IPS-18c (cell line): ENCODE results near the gene F12.
"Not testable (repeated sequence)": the region's sequence is repeated elsewhere in the genome, so short reads cannot be mapped to it uniquely, and the experiment has no call there.

Source experiments
- H3K4me3 ChIP-seq: 2 replicates; pipeline ENCODE4 v1.7.0; 2013; ENCODE audit warnings: low read depth, mild to moderate bottlenecking, low read length, moderate library complexity; ENCODE audit not compliant: insufficient read depth
- H3K9me3 ChIP-seq: one replicate; pipeline ENCODE4 v1.6.1; 2013; ENCODE audit warnings: mild to moderate bottlenecking, low read length, moderate library complexity; ENCODE audit not compliant: control insufficient read depth, insufficient read depth

Gene F12

DNA sequence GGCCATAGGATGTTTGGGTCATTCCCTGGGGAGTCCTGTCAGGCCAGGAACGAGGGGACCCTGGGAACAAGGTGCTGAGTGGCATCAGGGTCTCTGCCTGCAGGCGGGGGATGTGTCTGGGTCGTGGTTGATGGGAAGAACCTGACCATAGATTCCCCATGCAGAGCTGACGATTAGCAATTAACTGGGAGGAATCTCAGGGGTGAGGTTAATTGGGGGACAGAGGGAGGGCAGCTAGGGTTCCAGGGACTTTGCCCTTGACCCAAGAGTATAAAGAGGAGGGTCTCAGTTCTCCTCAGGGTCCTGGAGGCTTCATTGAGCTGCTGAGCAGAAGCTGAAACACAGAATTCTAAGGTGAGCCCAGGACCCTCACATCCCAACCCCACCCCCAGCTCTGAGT, 25.2 kb downstream of the F12 start, which contains the start of gene SLC34A1:
SLC34A1 (plus strand) TSS at position 301 of the 400 bp plus-strand sequence. CDS start 1,308 bp downstream, outside the sequence.
- Histone ChIP-seq H3K9me3 (no peaks in the 10 kb centered on the region), H3K4me3 (no peak within 1 kb of the TSS)

DNA sequence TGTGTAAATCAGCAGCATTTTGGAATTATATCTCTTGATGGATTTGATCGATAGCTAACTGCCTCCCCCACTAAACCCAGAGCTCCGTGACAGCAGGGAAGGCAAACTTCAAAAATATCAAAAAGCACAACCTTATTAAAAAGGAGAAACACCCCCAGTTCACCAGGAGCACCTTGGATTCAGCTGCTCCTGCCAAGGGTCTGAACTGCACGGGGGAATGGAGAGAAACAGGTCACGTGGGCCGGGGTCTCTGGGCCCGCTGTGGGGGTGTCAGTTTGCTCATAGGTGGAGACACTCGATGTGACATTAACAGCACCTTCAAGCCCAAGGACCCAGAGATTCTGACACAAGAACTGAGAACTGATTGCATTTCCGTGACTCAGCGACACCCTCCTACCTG, 26.2 kb downstream of the F12 start:
- Histone ChIP-seq H3K9me3 (no peaks in the 10 kb centered on the region), H3K4me3 (no peak overlapping the region)

DNA sequence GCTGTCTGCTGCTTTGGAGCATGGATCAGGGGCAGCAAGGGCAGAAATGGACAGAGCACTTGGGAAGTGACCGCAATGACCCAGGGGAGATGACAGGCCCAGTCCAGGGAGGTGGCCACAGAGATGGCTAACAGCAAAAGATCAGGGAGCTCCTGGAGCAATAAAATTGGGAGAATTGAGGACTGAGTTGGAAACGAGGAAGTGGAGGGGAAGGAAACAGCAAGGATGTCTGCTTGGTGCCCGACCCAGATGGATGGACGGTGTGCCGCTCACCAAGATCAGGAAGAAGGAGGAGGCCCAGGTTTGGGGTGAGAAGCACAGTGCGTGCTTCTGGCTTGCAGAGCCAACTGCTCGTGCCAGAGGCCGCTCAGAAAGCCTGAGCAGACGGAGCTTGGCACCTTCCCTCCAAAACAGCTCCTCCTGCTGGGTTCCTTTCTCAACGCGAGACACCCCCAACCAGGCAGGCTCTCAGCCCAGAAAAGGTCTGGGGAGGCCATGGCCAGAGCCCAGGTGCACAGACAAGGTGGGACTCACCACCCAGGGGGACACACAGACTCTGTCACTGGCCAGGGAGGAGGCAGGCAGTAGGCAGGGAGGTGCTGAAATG, 26.8 kb downstream of the F12 start:
- H3K4me3 ChIP-seq = no peak overlapping the region
- no peaks in the 10 kb centered on the region for H3K9me3 ChIP-seq

DNA sequence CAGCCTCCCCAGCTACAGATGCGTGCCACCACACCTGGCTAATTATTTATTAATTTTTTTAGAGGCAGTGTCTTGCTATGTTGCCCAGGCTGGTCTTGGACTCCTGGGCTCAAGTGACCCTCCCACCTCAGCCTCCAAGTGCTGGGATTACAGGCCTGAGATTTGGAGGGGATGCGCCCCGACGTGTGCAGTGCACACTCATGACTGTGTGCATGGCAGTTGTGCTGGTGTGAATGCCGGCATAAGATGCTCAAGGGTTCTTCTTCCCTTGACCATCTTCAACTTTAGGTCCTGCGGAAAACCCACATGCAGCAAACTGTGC, 28.6 kb downstream of the F12 start:
- Histone ChIP-seq H3K4me3 (no peak overlapping the region), H3K9me3 (no peaks in the 10 kb centered on the region)

DNA sequence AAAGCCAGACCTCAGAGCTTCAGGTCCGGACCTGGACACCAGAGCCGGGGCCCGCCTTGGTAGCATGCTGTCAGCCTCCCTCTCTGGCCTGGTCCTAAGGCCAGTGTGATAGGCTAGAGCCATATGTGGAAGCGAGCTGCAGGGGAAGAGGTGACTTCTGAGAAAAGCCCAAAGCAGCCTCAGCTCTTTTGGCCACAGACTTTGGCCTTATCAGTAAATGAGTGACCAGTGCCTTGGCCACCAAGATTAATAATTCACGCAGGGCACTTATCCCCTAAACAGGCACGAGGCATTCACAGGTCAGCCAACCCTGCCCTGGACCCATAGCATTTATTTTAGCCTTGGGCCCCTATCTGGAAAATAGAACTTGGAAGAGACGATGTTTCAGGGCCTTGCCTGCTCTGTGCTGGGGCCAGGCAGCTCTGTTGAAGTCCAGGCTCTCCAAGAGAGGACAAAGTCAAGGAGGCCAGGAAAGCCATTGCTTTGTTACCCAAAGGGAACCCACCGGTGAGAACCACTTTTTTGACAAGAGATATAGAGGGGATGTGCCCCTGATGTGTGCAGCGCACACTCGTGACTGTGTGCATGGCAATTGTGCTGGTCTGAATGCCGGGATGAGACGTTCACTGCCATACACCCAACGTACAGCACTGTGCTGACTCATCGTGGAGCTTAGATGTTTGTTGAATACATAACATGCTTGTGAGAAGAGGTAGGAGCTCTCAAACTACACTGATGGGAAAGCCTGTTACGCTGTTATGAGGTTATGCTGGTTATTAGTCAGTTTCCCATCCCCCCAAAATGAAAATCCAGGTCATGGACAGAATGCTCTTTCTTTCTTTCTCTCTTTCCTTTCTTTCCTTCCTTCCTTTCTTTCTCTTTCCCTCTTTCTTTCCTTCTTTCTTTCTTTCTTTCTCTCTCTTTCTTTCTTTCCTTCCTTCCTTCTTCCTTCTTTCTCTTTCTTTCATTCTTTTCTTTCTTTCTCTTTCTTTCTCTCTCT, 30.2 kb downstream of the F12 start:
- H3K9me3 ChIP-seq = no peaks in the 10 kb centered on the region
- no peak overlapping the region for H3K4me3 ChIP-seq

DNA sequence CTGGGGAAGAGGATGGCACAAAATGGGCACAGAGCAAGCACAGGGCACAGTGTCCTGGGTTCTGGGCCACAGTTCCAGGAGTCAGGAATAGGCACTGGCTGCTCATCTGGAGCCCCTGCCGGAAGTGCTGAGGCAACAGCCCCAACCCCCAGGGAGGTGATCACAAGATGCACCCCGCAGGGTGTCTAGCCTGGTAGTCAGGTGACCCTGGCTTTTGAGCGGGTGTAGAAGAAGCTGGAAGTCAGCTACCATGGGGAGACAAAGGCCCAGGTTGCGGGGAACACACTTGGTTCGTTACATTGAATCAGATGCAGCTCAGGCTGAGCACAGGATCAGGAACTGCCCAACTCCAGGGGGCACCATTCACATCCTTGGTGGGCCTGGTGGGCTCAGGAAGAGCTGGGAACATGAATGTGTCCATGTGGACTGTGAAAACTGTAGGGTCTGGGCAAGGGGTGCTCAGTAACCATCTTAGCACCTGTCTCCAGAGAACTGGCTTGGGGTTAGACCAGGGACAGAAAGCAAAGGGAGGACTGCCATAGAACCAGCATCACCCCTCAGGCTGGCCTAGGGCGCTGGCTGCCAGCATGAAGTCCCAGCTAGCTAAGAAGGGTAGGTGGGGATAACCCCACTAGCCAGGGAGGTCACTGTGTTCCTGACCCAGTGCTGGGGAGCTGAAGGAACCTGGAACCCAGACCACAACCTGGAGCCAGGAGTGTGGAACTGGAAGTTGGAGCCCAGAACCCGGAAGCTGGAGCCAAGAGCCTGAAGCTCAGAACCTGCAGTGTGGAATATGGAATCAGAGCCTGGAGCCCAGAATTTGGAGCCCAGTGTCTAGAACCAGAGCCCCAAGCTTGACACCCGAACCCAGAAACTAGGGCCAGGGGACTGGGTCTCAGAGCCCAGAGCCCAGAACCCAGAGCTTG, 31.2 kb downstream of the F12 start:
- Histone ChIP-seq H3K9me3 (no peaks in the 10 kb centered on the region), H3K4me3 (no peak overlapping the region; the same call in 1 of the 2 replicates)

DNA sequence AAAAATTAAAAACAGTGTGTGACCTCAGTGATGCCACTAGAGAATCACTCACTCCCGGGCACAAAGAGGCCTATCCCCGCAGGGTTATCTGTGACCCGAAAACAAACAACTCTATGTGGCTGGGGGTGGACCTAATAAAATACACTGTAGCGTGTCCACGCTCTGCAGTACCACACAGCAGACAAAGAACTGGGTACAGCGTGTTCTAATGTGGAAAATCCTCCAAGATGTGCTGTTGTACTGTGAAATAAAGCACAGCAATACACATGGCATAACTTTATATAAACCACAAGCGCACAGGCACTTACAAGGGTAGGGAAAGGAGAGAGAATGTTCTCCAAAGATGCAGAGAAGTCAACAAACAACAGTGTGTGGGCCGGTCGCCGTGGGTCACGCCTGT, 33.3 kb downstream of the F12 start:
- H3K9me3 ChIP-seq = no peaks in the 10 kb centered on the region
- H3K4me3 ChIP-seq = no peak overlapping the region

DNA sequence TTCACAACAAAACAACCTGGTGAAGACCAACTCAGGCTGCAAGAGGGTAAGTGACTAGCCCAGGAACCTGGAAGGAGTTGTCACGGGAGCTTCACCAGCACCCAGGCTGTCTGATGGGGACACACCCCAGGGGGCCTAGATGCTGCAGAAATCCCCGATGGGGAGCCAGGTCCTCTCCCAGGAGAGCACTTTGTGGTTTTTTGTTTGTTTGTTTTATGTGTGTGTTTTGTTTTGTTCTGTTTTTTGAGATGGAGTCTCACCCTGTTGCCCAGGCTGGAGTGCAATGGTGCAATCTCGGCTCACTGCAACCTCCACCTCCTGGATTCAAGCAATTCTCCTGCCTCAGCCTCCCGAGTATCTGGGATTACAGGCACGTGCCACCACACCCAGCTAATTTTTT, 33.8 kb downstream of the F12 start:
- H3K4me3 ChIP-seq, H3K9me3 ChIP-seq: not testable (repeated sequence)

DNA sequence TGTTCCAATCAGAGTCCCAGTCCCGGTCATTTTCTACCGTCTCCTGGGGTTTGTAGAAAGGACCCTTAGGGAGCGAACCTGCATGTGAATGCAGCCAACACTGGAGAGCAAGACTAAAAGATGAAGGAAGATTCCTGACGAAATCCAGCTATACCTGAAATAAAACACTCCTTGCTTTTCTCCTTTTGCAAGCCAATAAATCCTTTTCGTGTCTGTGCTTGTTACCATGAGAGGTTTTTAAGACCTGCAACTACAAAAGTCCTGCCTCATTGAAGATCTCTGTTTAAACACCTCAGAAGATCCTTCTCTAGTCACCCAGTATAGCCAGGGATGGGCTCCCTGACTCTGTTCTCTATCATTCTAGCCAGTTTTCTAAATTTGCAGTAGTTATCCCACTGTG, 35.2 kb downstream of the F12 start:
- Histone ChIP-seq H3K4me3 (no peak overlapping the region), H3K9me3 (no peaks in the 10 kb centered on the region)

DNA sequence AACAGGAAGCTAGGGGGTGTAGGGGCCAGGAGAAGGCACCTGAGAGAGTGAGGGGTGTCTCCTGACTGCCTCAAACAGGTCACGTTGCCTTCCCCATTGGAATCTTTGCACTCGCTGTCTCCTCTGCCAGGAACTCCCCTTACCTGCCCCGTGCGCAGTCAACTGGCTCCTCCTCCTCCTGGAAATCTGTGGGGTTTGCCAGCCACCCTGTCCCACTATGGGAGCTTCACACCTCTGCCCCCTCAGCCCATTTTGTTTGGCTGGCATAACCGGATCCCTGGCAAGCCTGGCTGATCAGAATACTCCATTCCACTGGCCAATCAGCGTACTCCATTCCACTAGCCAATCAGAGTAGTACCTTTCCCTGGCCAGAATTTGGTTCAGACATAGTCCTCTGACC, 35.6 kb downstream of the F12 start:
- Histone ChIP-seq H3K4me3 (no peak overlapping the region), H3K9me3 (no peaks in the 10 kb centered on the region)

DNA sequence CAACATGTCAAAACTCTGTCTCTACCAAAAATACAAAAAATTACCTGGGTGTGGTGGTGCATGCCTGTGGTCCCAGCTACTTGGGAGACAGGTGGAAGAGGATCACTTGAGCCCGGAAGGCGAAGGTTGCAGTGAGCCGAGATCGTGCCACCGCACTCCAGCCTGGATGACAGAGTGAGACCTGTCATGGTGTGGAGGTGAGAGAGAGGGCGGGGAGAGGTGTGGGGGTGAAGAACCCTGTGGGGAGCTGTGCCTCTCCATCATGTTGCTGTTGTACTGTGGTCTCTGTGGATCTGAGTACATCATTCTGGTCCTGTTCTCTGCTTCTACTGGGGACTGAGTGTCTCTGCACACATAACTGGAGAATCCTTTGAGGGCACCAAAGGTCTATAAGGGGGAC, 36.5 kb downstream of the F12 start:
- Histone ChIP-seq H3K9me3 (no peaks in the 10 kb centered on the region), H3K4me3 (no peak overlapping the region)

DNA sequence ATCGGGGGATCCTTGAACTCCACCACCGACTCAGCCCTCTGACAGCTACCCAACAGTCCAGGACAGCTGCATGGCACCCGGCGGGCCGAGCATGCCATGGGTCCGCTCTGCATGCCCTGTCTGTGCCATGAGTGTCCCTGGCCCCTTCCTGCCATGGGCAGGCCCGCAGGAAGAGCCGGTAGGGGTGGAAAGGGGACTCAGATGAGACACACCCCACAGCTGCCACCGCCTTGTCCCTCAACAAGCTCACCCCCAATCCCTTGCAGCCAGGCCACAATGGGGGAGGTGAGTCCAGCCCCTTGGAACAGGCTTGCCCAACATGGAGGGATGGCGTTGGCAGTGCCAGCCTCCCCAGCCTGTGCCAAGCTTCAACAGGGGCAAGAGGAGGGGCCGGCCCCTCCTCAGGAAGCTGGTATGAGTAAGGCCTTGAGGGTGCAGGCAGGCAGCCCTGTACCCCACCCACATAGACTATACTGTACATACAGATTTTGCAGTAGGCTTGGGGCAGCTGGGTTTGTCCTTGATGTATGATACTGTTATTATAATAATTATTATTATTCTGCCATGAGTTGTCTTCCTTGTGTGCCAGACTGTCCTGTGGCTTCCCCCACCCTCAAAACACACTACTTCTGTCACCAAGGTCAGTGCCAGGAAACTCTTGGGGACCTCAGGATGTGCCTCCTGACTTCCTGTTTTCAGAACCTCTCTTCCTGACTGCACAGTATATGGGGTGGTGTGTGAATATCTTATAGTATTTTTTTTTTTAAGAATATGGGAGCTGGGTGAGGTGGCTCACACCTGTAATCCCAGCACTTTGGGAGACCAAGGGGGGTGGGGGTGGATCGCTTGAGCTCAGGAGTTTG, 37.1 kb downstream of the F12 start:
- Histone ChIP-seq H3K9me3 (no peaks in the 10 kb centered on the region), H3K4me3 (no peak overlapping the region)

DNA sequence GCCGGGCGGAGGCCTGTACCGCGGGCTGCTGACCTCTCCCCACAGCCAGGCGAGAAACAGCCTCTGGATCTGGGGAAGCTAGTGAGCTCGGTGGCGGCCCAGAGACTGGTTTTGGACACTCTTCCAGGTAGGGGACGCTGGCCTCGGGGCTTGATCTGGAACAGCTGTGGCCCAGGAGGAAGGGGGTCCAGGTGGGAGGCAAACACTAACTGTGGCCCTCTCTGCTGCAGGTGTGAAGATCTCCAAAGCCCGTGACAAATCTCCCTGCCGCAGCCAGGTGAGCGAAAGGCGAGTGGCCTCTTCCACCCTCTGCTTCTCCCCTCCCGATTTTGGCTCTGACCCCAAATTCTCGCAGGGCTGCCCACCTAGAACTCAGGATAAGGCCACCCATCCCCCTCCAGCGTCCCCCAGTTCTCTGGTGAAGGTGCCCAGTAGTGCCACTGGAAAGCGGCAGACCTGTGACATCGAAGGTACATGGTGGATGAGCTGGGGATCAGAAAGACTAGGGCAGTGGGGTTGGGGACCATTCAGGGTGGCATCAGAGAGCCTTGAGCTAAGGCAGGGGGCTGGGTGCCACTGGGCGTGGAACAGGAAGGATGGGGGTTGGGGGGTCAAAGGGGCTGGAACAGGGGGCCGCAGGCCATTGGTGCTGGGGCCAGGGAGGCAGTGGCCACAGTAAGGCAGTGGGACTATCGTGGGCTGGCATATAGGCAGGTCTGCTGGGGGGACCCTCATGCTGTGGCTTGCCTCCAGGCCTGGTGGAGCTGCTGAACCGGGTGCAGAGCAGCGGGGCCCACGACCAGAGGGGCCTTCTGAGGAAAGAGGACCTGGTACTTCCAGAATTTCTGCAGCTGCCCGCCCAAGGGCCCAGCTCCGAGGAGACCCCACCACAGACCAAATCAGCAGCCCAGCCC, 38.0 kb downstream of the F12 start:
- H3K4me3 ChIP-seq = peak overlapping the region; percentile 38; the same call in 1 of the 2 replicates
- H3K9me3 ChIP-seq = no peaks in the 10 kb centered on the region

DNA sequence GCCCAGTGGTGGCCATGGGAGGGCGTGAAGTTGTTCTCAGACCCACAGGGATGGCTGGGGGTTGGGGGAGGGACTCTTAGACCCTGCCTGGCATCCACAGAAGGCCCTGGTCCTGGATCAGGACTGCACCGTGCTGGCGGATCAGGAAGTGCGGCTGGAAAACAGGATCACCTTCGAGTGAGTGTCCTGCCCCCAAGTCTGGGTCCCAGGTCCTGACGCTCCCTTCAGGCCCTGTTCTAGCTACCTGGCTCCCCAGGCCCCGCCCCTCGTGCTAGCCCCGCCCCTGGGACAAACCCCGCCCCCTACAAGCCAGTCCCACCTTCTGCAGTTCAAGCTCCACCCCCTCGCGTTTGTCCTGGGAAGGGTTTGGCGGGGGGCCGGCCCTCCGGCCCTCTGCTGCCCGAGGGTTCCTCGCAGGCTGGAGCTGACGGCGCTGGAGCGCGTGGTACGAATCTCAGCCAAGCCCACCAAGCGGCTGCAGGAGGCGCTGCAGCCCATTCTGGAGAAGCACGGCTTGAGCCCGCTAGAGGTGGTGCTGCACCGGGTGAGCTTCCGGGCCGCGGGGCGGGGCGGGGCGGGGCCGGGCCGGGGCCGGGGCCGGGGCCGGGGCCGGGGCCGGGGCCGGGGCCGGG, 38.8 kb downstream of the F12 start:
- 0 out of 2 replicates have a peak overlapping the region, but pooled peaks have one; percentile 15 for H3K4me3 ChIP-seq

DNA sequence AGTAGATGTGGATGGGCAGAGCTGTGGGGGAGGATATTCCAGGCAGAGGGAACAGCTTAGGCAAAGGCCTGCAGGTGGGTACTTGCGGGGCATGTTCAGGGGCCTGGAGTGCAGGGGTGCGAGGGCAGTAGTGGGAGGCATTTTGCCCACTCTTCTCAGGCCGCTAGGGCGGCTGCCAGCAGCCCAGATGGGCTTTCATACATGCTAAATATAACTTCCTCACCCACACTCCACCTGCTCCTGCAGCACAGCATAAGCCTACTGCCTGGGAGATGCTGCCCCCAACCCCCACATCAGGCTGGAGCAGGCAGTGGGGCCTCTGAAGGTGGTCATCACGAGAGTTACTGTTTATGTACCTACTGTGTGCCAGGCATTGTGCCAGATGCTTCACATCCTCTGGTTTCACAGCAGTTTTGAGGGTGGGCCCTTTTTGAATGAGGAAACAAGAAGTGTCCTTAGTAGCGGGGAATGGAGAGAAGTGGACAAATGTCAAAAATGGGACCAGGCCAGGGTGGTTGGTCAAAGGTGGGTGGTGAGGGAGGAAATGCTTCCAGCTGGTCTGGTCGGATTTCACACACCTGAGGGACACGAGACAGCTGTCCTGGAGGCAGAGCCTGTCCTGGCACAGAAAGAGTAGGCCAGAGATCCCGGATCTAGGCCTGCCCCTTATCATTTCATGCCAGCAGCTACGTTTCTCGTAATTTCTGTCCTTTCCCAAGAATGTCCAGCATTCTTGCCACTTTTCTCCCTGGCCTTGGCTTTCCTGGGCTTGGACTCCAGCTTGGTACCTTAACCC, 39.5 kb downstream of the F12 start:
- H3K9me3 ChIP-seq = no peaks in the 10 kb centered on the region
- 0 out of 2 replicates have a peak overlapping the region, but pooled peaks have one; percentile 15 for H3K4me3 ChIP-seq

More for the DNA sequence above, 38.8 kb downstream of the F12 start:
- H3K9me3 ChIP-seq = no peaks in the 10 kb centered on the region
